GM21360 (cell line): ENCODE data around the gene OR51B2.

Experiments
- ATAC-seq: cut with Tn5 transposase; IDR thresholded peaks from one replicate; pipeline ENCODE4 v1.9.1; 2021; ENCODE audit warnings: mild to moderate bottlenecking, moderate library complexity; ENCODE audit not compliant: unreplicated experiment

The OR51B2 gene

GRCh38 chr11:5284637-5285036 is 39.5 kb downstream of the OR51B2 start:
- no peak for ATAC-seq

- ATAC-seq, result no peak
Measured at GRCh38 chr11:5283882-5284281, 40.2 kb downstream of the OR51B2 start.

- ATAC-seq, result no peak
Measured at GRCh38 chr11:5283086-5283485, 41.0 kb downstream of the OR51B2 start.

- ATAC-seq, result no peak
Measured at GRCh38 chr11:5282628-5283027, 41.5 kb downstream of the OR51B2 start.

- no peak for ATAC-seq
Measured at GRCh38 chr11:5281596-5281995, 42.5 kb downstream of the OR51B2 start.

GRCh38 chr11:5280582-5281102 is 43.5 kb downstream of the OR51B2 start:
- ATAC-seq, result peak; percentile 96

GRCh38 chr11:5279471-5280090 is 44.5 kb downstream of the OR51B2 start:
- no peak for ATAC-seq

GRCh38 chr11:5277807-5278382 is 46.2 kb downstream of the OR51B2 start:
- ATAC-seq, result peak; percentile 42

- no peak for ATAC-seq
Measured at GRCh38 chr11:5276697-5277096, 47.4 kb downstream of the OR51B2 start.

GRCh38 chr11:5275369-5276110 is 48.6 kb downstream of the OR51B2 start:
- ATAC-seq, result no peak

- ATAC-seq, result no peak
Measured at GRCh38 chr11:5274395-5274794, 49.7 kb downstream of the OR51B2 start.
